Measurements from ENCODE around the gene TBC1D32. TPM values are rescaled to one million over a fixed set of nuclear protein-coding genes. Genes with fewer than 3 reads are reported as not detected.
"Not testable (repeated sequence)": the region's sequence is repeated elsewhere in the genome, so short reads cannot be mapped to it uniquely, and the experiment has no call there.

TBC1D32 gene
- total RNA-seq, 2 donors from 2014 or later, result 7.4 to 10.4 TPM

DNA sequence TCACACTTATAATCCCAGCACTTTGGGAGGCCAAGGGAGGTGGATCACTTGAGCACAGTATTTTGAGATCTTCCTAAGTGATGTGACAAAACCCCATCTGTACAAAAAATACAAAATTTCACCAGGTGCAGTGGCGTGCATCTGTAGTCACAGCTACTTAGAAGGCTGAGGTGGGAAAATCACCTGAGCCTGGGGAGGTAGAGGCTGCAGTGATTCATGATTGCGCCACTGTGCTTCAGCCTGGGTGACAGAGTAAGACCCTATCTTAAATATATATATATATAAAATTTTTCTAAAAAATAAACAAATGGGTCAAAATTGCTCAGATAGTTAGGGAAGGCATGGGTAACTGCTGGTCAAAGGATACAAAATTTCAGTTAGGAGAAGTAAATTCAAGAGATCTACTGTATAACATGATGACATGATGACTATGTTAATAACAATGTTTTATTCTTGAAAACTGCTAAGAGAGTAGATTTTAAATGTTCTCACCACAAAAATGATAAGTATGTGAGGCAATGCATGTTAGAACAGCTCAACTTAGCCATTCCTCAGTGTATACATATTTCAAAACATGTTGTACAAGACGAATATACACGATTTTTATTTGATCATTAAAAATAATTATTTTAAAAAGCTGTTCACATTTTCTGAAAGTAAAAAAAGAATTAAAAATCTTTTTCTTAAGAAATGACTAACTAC lies 24.4 kb downstream of the TBC1D32 start:
- no peaks in the 10 kb centered on the region for H3K27me3 Mint-ChIP-seq (ENCODE audit: low read depth)
- H3K36me3 Mint-ChIP-seq (ENCODE audit: insufficient read depth in 2 of 2), result no peaks in the 10 kb centered on the region
- H3K9me3 Mint-ChIP-seq, result no peaks in the 10 kb centered on the region
- ATAC-seq (replicated peaks in 1 of 2), result no peak
- no peak for DNase-seq
- no peak overlapping the region for H3K4me3 Mint-ChIP-seq
- H3K27ac Mint-ChIP-seq, result no peak overlapping the region
- no peaks in the 10 kb centered on the region for H3K4me1 Mint-ChIP-seq (ENCODE audit: low read depth)

DNA sequence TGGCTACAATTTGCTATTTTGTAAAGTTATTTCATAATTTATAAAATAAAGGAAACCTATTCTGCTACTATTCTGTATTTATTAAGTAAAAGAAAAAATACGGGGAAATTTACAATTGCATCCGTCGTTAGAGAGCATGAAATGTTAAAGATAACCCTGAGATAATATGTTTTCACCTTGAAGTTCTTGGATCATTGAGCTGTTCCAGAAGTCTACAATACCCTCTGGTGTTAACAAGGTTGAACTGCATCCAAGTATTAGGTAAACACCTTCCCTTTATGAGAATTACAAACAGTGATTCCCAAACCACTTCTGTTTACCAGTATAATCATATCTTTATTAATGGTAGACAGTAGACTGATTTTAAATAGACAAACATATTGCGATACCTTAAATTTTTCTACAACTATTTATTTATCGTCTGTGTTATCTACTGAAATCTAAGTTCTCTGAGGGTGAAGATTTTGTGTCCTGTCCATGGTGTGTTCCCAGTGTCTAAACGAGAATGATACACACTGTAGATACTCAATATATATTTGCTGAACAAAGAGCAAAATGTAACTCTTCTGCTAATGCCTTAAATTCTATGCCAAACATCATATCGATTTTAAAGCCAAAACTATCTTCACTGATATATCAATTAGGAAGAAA lies 28.2 kb downstream of the TBC1D32 start:
- no peak for ATAC-seq (replicated peaks in 1 of 2)
- no peaks in the 10 kb centered on the region for H3K27me3 Mint-ChIP-seq (ENCODE audit: low read depth)
- H3K27ac Mint-ChIP-seq, result no peak overlapping the region

DNA sequence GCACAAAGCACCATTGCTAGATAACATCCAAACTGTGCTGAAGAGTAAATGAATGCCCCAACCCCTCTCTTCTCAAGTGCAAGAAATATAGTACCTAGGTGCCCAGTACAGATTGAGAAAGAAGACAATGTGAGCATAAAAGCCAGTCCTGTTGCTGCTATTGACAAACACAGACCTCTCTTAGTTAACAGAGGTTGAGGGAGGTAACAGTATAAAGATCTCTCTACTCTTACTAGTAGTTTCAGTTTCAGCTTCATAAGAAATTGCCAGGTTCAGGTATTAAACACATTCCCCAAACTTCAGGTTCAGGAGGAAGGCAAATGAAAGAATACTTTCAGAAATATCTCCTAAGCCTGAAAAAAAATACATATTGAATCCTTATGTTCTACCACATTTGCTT lies 31.4 kb downstream of the TBC1D32 start:
- H3K27ac Mint-ChIP-seq, result no peak overlapping the region
- DNase-seq (no peak), ATAC-seq (replicated peaks in 1 of 2) (no peak)
- no peaks in the 10 kb centered on the region for H3K4me1 Mint-ChIP-seq (ENCODE audit: low read depth)
- H3K36me3 Mint-ChIP-seq (ENCODE audit: insufficient read depth in 2 of 2), result peaks cover 2 to 4% of the 10 kb centered on the region in 2 donors
- H3K9me3 Mint-ChIP-seq, result peaks cover 0 to 2% of the 10 kb centered on the region in 2 donors
- H3K4me3 Mint-ChIP-seq, result no peak overlapping the region
- H3K27me3 Mint-ChIP-seq (ENCODE audit: low read depth), result no peaks in the 10 kb centered on the region

More for the DNA sequence above, 28.2 kb downstream of the TBC1D32 start:
- no peak overlapping the region for H3K4me3 Mint-ChIP-seq
- H3K4me1 Mint-ChIP-seq (ENCODE audit: low read depth), result no peaks in the 10 kb centered on the region
- peaks cover 0 to 2% of the 10 kb centered on the region in 2 donors for H3K9me3 Mint-ChIP-seq
- no peak for DNase-seq
- H3K36me3 Mint-ChIP-seq (ENCODE audit: insufficient read depth in 2 of 2), result peaks cover 0 to 2% of the 10 kb centered on the region in 2 donors

DNA sequence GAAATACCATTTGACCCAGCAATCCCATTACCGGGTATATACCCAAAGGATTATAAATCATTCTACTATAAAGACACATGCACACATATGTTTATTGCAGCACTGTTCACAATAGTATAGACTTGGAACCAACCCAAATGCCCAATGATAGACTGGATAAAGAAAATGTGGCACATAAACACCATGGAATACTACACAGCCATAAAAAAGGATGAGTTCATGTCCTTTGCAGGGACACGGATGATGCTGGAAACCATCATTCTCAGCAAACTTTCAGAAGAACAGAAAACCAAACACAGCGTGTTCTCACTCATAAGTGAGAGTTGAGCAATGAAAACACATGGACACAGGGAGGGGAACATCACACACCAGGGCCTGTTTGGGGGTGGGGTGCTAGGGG lies 33.1 kb downstream of the TBC1D32 start:
- H3K36me3 Mint-ChIP-seq (ENCODE audit: insufficient read depth in 2 of 2); H3K4me3 Mint-ChIP-seq; DNase-seq; H3K27me3 Mint-ChIP-seq (ENCODE audit: low read depth); H3K4me1 Mint-ChIP-seq (ENCODE audit: low read depth); ATAC-seq (replicated peaks in 1 of 2); H3K27ac Mint-ChIP-seq; H3K9me3 Mint-ChIP-seq: not testable (repeated sequence)

DNA sequence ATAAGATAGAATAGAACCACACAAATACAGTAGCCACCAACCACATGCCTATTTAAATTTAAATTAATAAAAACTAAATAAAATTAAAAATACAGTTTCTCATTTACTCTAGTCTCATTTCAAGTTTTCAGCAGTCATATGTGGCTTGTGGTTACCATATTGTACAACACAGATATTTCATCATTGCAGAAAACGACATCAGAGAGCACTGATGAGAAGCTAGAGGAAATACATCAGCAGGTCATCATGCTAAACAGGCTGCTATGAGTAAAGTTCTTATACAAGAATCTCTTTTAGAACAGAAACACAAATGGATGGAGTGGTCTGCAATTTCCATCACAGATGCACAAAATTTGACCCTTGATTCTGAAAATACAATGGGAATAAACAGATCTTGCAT lies 36.6 kb downstream of the TBC1D32 start:
- Mint-ChIP-seq H3K27me3 (ENCODE audit: low read depth) (no peaks in the 10 kb centered on the region), H3K4me1 (ENCODE audit: low read depth) (no peaks in the 10 kb centered on the region), H3K36me3 (ENCODE audit: insufficient read depth in 2 of 2) (peaks cover 3 to 4% of the 10 kb centered on the region in 2 donors), H3K4me3 (no peak overlapping the region), H3K27ac (no peak overlapping the region), H3K9me3 (peaks cover 0 to 2% of the 10 kb centered on the region in 2 donors)
- ATAC-seq (replicated peaks in 1 of 2) (peak in 1 of 2 donors; percentile 53), DNase-seq (no peak)

DNA sequence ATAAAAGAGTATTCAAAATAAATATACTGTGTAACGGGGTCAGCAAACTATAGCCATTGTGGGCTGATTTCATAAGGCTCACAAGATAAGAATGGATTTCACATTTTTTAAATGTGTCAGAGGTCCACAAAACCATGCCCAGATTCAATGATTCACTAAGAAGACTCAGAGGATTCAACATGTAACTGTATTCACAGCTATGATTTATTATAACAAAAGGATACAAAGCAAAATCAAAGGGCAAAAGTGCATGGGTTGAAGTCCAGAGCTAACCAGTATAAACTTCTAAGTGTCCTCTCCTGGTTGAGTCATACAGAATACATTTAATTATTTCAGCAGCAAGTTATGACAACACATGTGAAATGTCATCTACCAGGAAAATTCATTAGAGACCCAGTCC lies 49.2 kb downstream of the TBC1D32 start:
- no peak overlapping the region for H3K4me3 Mint-ChIP-seq
- H3K36me3 Mint-ChIP-seq (ENCODE audit: insufficient read depth in 2 of 2), result peaks cover 8 to 9% of the 10 kb centered on the region in 2 donors
- peaks cover 3% of the 10 kb centered on the region in 2 donors for H3K9me3 Mint-ChIP-seq
- DNase-seq (no peak), ATAC-seq (replicated peaks in 1 of 2) (no peak)
- no peak overlapping the region for H3K27ac Mint-ChIP-seq
- no peaks in the 10 kb centered on the region for H3K27me3 Mint-ChIP-seq (ENCODE audit: low read depth)
- no peaks in the 10 kb centered on the region for H3K4me1 Mint-ChIP-seq (ENCODE audit: low read depth)

DNA sequence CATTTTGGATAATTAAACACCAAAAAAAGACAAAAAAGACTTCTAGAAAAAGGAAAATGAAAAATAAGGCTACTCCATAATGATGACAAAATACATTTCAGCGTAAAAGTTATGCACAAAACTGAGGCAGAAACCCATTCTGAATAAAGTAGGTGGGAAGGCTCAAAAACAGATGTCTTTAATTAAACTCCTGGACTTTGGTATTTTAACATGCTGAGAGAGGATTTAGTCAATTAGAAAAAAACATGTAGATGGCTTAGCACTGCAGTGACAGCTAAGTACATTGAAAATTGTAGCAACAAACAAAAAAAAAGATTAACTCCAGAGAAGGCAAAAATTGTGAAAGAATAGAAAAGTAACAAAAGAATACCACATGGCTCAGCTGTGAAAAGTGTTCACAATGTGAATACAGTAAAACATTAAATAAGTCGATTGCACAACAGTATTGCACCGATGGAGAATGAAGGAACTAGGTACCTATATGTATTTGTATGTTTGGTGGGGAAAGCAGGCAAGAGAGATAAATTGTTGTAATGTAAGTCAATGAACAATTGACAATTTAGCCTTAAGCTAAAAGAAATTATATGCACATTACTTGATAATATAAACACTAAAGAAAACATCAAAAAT lies 59.5 kb downstream of the TBC1D32 start:
- H3K9me3 Mint-ChIP-seq, result peaks cover 3 to 5% of the 10 kb centered on the region in 2 donors
- no peaks in the 10 kb centered on the region for H3K27me3 Mint-ChIP-seq (ENCODE audit: low read depth)
- peak overlapping the region; percentile 24 for H3K27ac Mint-ChIP-seq
- H3K36me3 Mint-ChIP-seq (ENCODE audit: insufficient read depth in 2 of 2), result peaks cover 7 to 11% of the 10 kb centered on the region in 2 donors
- ATAC-seq (replicated peaks in 1 of 2) (no peak), DNase-seq (no peak)
- no peaks in the 10 kb centered on the region for H3K4me1 Mint-ChIP-seq (ENCODE audit: low read depth)
- no peak overlapping the region for H3K4me3 Mint-ChIP-seq

DNA sequence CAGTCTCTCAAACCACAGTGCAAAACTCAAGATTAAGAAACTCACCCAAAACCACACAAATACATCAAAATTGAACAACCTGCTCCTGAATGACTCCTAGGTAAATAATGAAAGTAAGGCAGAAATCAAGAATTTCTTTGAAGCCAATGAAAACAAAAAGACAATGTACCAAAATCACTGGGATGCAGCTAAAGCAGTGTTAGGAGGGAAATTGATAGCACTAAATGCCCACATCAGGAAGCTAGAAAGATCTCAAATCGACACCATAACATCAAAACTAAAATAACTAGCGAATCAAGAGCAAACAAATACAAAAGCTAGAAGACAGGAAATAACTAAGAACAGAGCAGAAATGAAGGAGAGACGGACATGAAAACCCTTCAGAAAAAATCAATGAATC lies 70.5 kb downstream of the TBC1D32 start:
- Mint-ChIP-seq H3K9me3 (peaks cover 23 to 26% of the 10 kb centered on the region in 2 donors), H3K27ac (no peak overlapping the region), H3K36me3 (ENCODE audit: insufficient read depth in 2 of 2) (peaks cover 33 to 50% of the 10 kb centered on the region in 2 donors), H3K27me3 (ENCODE audit: low read depth) (no peaks in the 10 kb centered on the region), H3K4me1 (ENCODE audit: low read depth) (no peaks in the 10 kb centered on the region), H3K4me3 (no peak overlapping the region)
- ATAC-seq (replicated peaks in 1 of 2) (no peak), DNase-seq (no peak)

DNA sequence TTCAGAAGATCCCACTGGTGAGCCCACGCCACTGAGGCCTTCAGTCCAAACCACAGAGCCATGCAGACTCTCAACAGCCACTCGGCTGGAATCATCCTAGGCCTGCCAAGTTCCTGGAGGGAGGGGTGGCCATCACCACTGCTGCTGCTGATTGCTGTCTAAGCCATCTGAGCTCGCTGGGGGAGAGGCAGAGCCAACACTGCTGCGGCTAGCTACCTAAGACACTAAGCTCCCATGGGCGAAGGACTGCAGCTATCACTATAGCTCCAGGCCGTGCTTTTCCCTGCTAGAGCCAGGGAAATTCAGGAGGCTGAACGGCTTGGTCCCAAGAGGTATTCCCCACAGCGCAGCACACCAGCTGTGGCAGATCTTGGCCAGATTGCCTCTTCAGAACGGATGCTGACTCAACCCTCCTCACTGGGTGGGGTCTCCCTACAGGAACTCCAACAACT lies 73.6 kb downstream of the TBC1D32 start:
- ATAC-seq (replicated peaks in 1 of 2) (no peak), DNase-seq (no peak)
- Mint-ChIP-seq H3K36me3 (ENCODE audit: insufficient read depth in 2 of 2) (peaks cover 23 to 41% of the 10 kb centered on the region in 2 donors), H3K27me3 (ENCODE audit: low read depth) (no peaks in the 10 kb centered on the region), H3K27ac (no peak overlapping the region), H3K4me1 (ENCODE audit: low read depth) (no peaks in the 10 kb centered on the region), H3K9me3 (peaks cover 17 to 21% of the 10 kb centered on the region in 2 donors), H3K4me3 (no peak overlapping the region)

DNA sequence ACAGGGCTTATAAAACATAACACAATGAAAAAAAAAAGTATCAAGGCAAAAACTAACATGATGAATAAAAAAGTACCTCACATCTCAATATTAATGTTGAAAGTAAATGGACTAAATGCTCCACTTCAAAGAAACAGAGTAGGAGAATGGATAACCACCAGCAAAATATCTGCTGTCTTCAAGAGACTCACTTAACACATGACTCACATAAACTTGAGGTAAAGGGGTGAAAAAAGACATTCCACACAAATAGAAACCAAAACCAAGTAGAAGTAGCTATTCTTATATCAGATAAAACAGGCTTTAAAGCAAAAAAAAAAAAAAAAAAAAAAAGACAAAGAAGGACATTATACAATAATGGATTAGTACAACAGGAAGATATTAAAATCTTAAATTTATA lies 86.9 kb downstream of the TBC1D32 start:
- DNase-seq (no peak), ATAC-seq (replicated peaks in 1 of 2) (peak; percentile 80 to 93)
- peaks cover 13 to 15% of the 10 kb centered on the region in 2 donors for H3K9me3 Mint-ChIP-seq
- peaks cover 15% of the 10 kb centered on the region for H3K4me1 Mint-ChIP-seq (ENCODE audit: low read depth)
- peak overlapping the region in 1 of 2 donors; percentile 2 for H3K4me3 Mint-ChIP-seq
- no peaks in the 10 kb centered on the region for H3K27me3 Mint-ChIP-seq (ENCODE audit: low read depth)
- peaks cover 28 to 32% of the 10 kb centered on the region in 2 donors for H3K36me3 Mint-ChIP-seq (ENCODE audit: insufficient read depth in 2 of 2)
- peak overlapping the region; percentile 75 for H3K27ac Mint-ChIP-seq

DNA sequence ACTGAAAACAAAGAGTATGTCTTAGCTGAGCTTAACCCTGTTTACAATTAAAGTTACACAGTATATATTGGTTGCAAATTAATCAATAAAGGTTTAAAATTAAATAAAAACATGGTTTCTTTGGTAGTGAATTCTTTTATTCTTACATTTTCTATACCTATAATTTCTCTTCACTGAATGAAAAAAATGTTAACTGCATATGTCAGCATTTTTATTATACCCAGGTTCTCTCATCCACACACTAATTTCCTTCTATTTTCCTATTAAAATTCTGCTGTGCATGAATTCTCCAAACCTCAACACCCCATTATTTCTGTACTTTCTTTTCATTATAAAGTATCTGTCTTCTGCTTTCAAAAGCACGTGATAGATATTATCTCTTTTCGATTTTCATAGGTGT lies 91.9 kb downstream of the TBC1D32 start:
- ATAC-seq (replicated peaks in 1 of 2) (no peak), DNase-seq (no peak)
- Mint-ChIP-seq H3K36me3 (ENCODE audit: insufficient read depth in 2 of 2) (peaks cover 6 to 14% of the 10 kb centered on the region in 2 donors), H3K9me3 (peaks cover 2% of the 10 kb centered on the region in 2 donors), H3K27me3 (ENCODE audit: low read depth) (no peaks in the 10 kb centered on the region), H3K4me3 (no peak overlapping the region), H3K27ac (no peak overlapping the region), H3K4me1 (ENCODE audit: low read depth) (peaks cover 5% of the 10 kb centered on the region)

DNA sequence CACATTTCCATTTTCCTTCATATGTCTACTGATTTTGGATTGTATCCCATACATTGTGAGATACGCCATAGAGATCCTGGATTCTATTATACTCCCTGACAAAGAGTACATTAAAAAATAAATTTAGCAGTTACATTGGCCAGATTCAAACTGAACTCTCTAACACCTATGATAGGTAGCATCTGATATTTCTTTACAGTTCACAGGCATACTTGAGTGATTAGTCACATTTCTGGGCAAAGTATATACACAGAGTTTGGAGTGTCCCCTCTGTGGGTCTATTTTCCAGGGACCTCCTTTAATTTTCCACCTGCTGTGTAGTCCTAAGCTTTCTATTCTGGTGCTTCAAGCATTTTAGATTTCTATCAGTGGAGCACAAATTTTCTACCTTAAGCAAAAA lies 96.4 kb downstream of the TBC1D32 start:
- DNase-seq (no peak), ATAC-seq (replicated peaks in 1 of 2) (no peak)
- Mint-ChIP-seq H3K4me3 (no peak overlapping the region), H3K27me3 (ENCODE audit: low read depth) (no peaks in the 10 kb centered on the region), H3K36me3 (ENCODE audit: insufficient read depth in 2 of 2) (peaks cover 4 to 14% of the 10 kb centered on the region in 2 donors), H3K4me1 (ENCODE audit: low read depth) (no peaks in the 10 kb centered on the region), H3K9me3 (peaks cover 0 to 2% of the 10 kb centered on the region in 2 donors), H3K27ac (no peak overlapping the region)

DNA sequence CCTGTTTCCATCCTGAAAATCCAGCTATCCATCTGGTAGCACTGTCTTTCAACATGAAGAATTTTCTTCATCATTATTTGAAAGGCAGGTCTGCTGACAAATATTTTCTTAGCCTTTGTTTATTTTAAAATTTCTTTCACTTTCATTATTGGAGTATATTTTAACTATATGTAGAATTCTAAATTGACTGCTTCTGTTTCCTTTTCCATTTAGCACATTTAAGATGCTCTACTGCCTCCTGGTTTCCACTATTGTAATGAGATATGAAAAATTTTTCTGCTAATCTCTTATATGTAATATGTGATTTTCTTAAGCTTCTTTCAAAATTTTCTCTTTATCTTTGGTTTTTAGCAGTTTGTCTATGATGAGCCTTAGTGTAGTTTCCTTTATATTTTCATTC lies 97.3 kb downstream of the TBC1D32 start:
- Mint-ChIP-seq H3K4me3 (no peak overlapping the region), H3K36me3 (ENCODE audit: insufficient read depth in 2 of 2) (peaks cover 4 to 16% of the 10 kb centered on the region in 2 donors), H3K27me3 (ENCODE audit: low read depth) (no peaks in the 10 kb centered on the region), H3K27ac (no peak overlapping the region), H3K4me1 (ENCODE audit: low read depth) (no peaks in the 10 kb centered on the region), H3K9me3 (peaks cover 0 to 2% of the 10 kb centered on the region in 2 donors)
- no peak for DNase-seq
- no peak for ATAC-seq (replicated peaks in 1 of 2)
